ENCODE measurements around the gene PSME3IP1.

GRCh38 chr16:57192146-57192545 lies 6.3 kb upstream of the PSME3IP1 start:
- TF ChIP-seq CREB1 (IDR thresholded peaks at IDR 0.05; ENCODE audit: low read depth) = no peak
- no peak for TF ChIP-seq EP300 (IDR thresholded peaks at IDR 0.05; ENCODE audit: borderline replicate concordance)
- TF ChIP-seq TAF1 (IDR thresholded peaks at IDR 0.05; ENCODE audit: low read depth) = no peak
- no peak for TF ChIP-seq TCF12 (IDR thresholded peaks at IDR 0.05; ENCODE audit: low read depth)

Data from Ishikawa (cell line).